T-helper 2 cell (primary cell): ENCODE measurements around the gene UFC1.

Source experiments
- DNase-seq, 5 experiments: peaks; one replicate each; pipeline versions ENCODE4 v3.0.0 to v3.0.0-alpha.2; 2012 to 2022

The UFC1 gene

DNA sequence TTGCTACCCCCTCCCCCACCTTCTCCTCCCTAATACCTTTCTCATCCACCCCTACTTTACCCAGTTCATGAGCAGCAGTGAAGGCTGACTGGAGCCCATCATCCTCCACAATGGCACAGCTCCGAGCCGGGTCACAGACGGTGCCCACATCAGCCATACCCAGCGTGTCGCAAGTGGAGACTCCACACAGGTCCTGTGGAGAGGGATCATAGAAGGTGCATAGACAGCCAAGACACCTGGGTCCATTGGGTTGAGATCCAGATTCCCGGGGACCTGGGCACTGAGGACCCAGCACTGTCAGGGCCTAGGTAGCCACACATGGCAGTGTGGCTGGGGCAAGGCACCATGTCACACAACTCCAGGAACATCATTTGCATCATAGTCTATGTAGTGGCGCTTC lies 42.3 kb downstream of the UFC1 start:
- no peak for DNase-seq

GRCh38 chr1:161196521-161197451 lies 43.0 kb downstream of the UFC1 start:
- DNase-seq = no peak

- DNase-seq = no peak
These were observed 43.9 kb downstream of the UFC1 start for GRCh38 chr1:161197560-161198193.

GRCh38 chr1:161198194-161198896 lies 44.6 kb downstream of the UFC1 start:
- no peak for DNase-seq

GRCh38 chr1:161198897-161199431 lies 45.2 kb downstream of the UFC1 start, which contains the start of gene ADAMTS4:
Gene ADAMTS4 (minus strand): TSS chr1:161199054. CDS start chr1:161198627, 427 bp downstream.
- DNase-seq = no peak

- DNase-seq = no peak
These were observed 45.8 kb downstream of the UFC1 start for GRCh38 chr1:161199506-161200139.

GRCh38 chr1:161200421-161200991 lies 46.7 kb downstream of the UFC1 start:
- DNase-seq = no peak

- no peak for DNase-seq
These were observed 47.4 kb downstream of the UFC1 start for GRCh38 chr1:161200992-161201835.

- DNase-seq = peak; percentile 84 to 99 (median 91)
These were observed 48.3 kb downstream of the UFC1 start, which contains the start of gene NDUFS2 for GRCh38 chr1:161201836-161202712. Gene NDUFS2 (plus strand): TSS chr1:161202367. CDS start chr1:161202386, 19 bp downstream.

DNA sequence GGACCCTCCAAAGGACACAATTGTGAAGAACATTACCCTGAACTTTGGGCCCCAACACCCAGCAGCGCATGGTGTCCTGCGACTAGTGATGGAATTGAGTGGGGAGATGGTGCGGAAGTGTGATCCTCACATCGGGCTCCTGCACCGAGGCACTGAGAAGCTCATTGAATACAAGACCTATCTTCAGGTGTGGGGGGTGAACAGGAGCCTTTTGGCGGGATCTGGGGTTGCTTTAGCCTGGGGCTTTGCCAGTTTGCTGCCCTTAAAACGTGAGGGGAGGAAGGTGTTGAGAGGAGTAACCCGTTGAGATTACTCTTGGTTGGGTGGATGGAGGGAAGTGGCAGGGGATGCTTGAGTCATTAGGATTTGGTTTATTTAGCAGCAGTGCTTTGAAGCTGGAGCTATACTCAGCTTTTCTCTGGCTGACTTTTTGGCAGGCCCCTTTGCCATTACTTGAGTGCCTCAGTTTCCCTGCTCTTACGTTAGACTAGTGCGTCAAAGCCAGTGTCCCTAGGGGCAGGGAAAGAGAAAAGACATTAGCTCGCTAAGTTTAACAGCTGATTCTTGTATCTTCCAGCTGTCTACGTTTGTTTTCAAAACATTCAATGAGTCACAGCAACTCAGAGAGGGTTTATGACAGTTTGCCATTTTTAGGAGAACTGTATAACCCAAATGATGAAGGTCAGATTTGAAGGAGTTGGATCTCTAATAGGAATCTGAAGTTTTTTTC lies 52.8 kb downstream of the UFC1 start:
- no peak for DNase-seq

- DNase-seq = no peak
These were observed 53.4 kb downstream of the UFC1 start for GRCh38 chr1:161207173-161207572.
